IPS-20b (cell line): ENCODE data around the gene NSUN6.
"Not testable (repeated sequence)": the region's sequence is repeated elsewhere in the genome, so short reads cannot be mapped to it uniquely, and the experiment has no call there.

Source experiments
- H3K27ac ChIP-seq: one replicate; pipeline ENCODE4 v1.5.1; 2013; ENCODE audit warnings: low read length
- H3K27me3 ChIP-seq: 2 replicates; pipeline ENCODE4 v1.6.1; 2013; ENCODE audit warnings: mild to moderate bottlenecking, low read length, inconsistent platforms; ENCODE audit not compliant: insufficient read depth
- H3K36me3 ChIP-seq: 2 replicates; pipeline ENCODE4 v1.6.1; 2013; ENCODE audit warnings: low read depth, mild to moderate bottlenecking, inconsistent platforms, low read length, moderate library complexity; ENCODE audit not compliant: insufficient read depth
- H3K4me1 ChIP-seq: 2 replicates; pipeline ENCODE4 v1.6.1; 2013; ENCODE audit warnings: mild to moderate bottlenecking, control low read depth, inconsistent platforms, low read length, moderate library complexity; ENCODE audit not compliant: insufficient read depth
- H3K4me3 ChIP-seq: 2 replicates; pipeline ENCODE4 v1.5.1; 2013; ENCODE audit warnings: mild to moderate bottlenecking, low read length, inconsistent platforms
- H3K9ac ChIP-seq: 2 replicates; pipeline ENCODE4 v1.6.1; 2013; ENCODE audit warnings: low read depth, mild to moderate bottlenecking, inconsistent platforms, low read length, moderate library complexity
- H3K9me3 ChIP-seq: 2 replicates; pipeline ENCODE4 v1.6.1; 2013; ENCODE audit warnings: mild to moderate bottlenecking, low read depth, low read length, inconsistent platforms; ENCODE audit not compliant: insufficient read depth

Gene NSUN6

GRCh38 chr10:18658271-18659124 lies 7.1 kb upstream of the NSUN6 start:
- Histone ChIP-seq H3K9me3 (no peaks in the 10 kb centered on the region), H3K27ac (peak overlapping the region; percentile 79), H3K27me3 (no peaks in the 10 kb centered on the region), H3K36me3 (no peaks in the 10 kb centered on the region), H3K9ac (peak overlapping the region; percentile 93), H3K4me3 (peak overlapping the region; percentile 89), H3K4me1 (peaks cover 16% of the 10 kb centered on the region)

GRCh38 chr10:18656724-18657123 lies 5.3 kb upstream of the NSUN6 start:
- Histone ChIP-seq H3K4me1 (peaks cover 12% of the 10 kb centered on the region), H3K9me3 (no peaks in the 10 kb centered on the region), H3K9ac (no peak overlapping the region), H3K27me3 (no peaks in the 10 kb centered on the region), H3K36me3 (no peaks in the 10 kb centered on the region), H3K4me3 (no peak overlapping the region), H3K27ac (no peak overlapping the region)

GRCh38 chr10:18653112-18653511 lies 1.7 kb upstream of the NSUN6 start:
- H3K4me3 ChIP-seq: no peak overlapping the region
- H3K9ac ChIP-seq: no peak overlapping the region
- H3K27ac ChIP-seq: no peak overlapping the region
- H3K4me1 ChIP-seq: peaks cover 9% of the 10 kb centered on the region; the same call in 1 of the 2 replicates
- H3K9me3 ChIP-seq: no peaks in the 10 kb centered on the region
- no peaks in the 10 kb centered on the region for H3K27me3 ChIP-seq
- H3K36me3 ChIP-seq: peaks cover 5% of the 10 kb centered on the region; the same call in 1 of the 2 replicates

GRCh38 chr10:18650404-18650997 lies 886 bp downstream of the NSUN6 start:
- H3K9ac ChIP-seq: peak overlapping the region; percentile 90
- H3K4me3 ChIP-seq: peak overlapping the region; percentile 96
- H3K4me1 ChIP-seq: peaks cover 7% of the 10 kb centered on the region; the same call in 1 of the 2 replicates
- no peaks in the 10 kb centered on the region for H3K27me3 ChIP-seq
- H3K36me3 ChIP-seq: peaks cover 25% of the 10 kb centered on the region; the same call in 1 of the 2 replicates
- no peaks in the 10 kb centered on the region for H3K9me3 ChIP-seq
- H3K27ac ChIP-seq: no peak overlapping the region

GRCh38 chr10:18649364-18649959 lies 1.9 kb downstream of the NSUN6 start:
- peak overlapping the region; percentile 96 for H3K4me3 ChIP-seq
- H3K27ac ChIP-seq: no peak overlapping the region
- H3K36me3 ChIP-seq: peaks cover 28% of the 10 kb centered on the region; the same call in 1 of the 2 replicates
- no peaks in the 10 kb centered on the region for H3K27me3 ChIP-seq
- no peaks in the 10 kb centered on the region for H3K9me3 ChIP-seq
- H3K9ac ChIP-seq: peak overlapping the region; percentile 90; the same call in 1 of the 2 replicates
- peaks cover 7% of the 10 kb centered on the region; the same call in 1 of the 2 replicates for H3K4me1 ChIP-seq

GRCh38 chr10:18647945-18648344 lies 3.4 kb downstream of the NSUN6 start:
- no peak overlapping the region for H3K9ac ChIP-seq

GRCh38 chr10:18647151-18647550 lies 4.2 kb downstream of the NSUN6 start:
- Histone ChIP-seq H3K4me1 (peaks cover 7% of the 10 kb centered on the region; the same call in 1 of the 2 replicates), H3K9ac (no peak overlapping the region), H3K27ac (no peak overlapping the region), H3K4me3 (no peak overlapping the region), H3K9me3 (no peaks in the 10 kb centered on the region), H3K27me3 (no peaks in the 10 kb centered on the region), H3K36me3 (peaks cover 44% of the 10 kb centered on the region; the same call in 1 of the 2 replicates)

More at GRCh38 chr10:18647945-18648344, 3.4 kb downstream of the NSUN6 start:
- H3K9me3 ChIP-seq: no peaks in the 10 kb centered on the region
- peaks cover 41% of the 10 kb centered on the region; the same call in 1 of the 2 replicates for H3K36me3 ChIP-seq
- no peak overlapping the region for H3K4me3 ChIP-seq
- H3K27me3 ChIP-seq: no peaks in the 10 kb centered on the region
- no peak overlapping the region for H3K27ac ChIP-seq
- peaks cover 7% of the 10 kb centered on the region; the same call in 1 of the 2 replicates for H3K4me1 ChIP-seq

GRCh38 chr10:18639719-18640118 lies 11.7 kb downstream of the NSUN6 start:
- not testable (repeated sequence) for H3K4me3 ChIP-seq

GRCh38 chr10:18637400-18637799 lies 14.0 kb downstream of the NSUN6 start:
- H3K9ac ChIP-seq, H3K9me3 ChIP-seq, H3K36me3 ChIP-seq, H3K4me3 ChIP-seq, H3K27me3 ChIP-seq, H3K4me1 ChIP-seq, H3K27ac ChIP-seq: not testable (repeated sequence)

More at GRCh38 chr10:18639719-18640118, 11.7 kb downstream of the NSUN6 start:
- H3K27me3 ChIP-seq, H3K4me1 ChIP-seq, H3K9me3 ChIP-seq, H3K27ac ChIP-seq, H3K9ac ChIP-seq: not testable (repeated sequence)
- H3K36me3 ChIP-seq: peaks cover 20% of the 10 kb centered on the region; the same call in 1 of the 2 replicates

- Histone ChIP-seq H3K9ac (no peak overlapping the region), H3K36me3 (no peaks in the 10 kb centered on the region; the same call in 1 of the 2 replicates), H3K4me3 (no peak overlapping the region), H3K27ac (no peak overlapping the region), H3K27me3 (no peaks in the 10 kb centered on the region), H3K9me3 (no peaks in the 10 kb centered on the region), H3K4me1 (no peaks in the 10 kb centered on the region)
These were observed 15.4 kb downstream of the NSUN6 start for GRCh38 chr10:18635995-18636394.

GRCh38 chr10:18632500-18632899 lies 18.9 kb downstream of the NSUN6 start:
- H3K27me3 ChIP-seq, H3K36me3 ChIP-seq, H3K9me3 ChIP-seq, H3K4me3 ChIP-seq, H3K4me1 ChIP-seq, H3K9ac ChIP-seq, H3K27ac ChIP-seq: not testable (repeated sequence)
